ENCODE data around the gene SIRT1.

Gene SIRT1

GRCh38 chr10:67912331-67912946 lies 28.0 kb downstream of the SIRT1 start:
- no peak for TF ChIP-seq CTCF (IDR thresholded peaks at IDR 0.05; ENCODE audit: poor library complexity, severe bottlenecking)
- Histone ChIP-seq H3K36me3 (ENCODE audit: low read depth) (peaks cover 80% of the 10 kb centered on the region), H3K4me1 (ENCODE audit: insufficient read depth, poor library complexity, severe bottlenecking) (no peaks in the 10 kb centered on the region), H3K27me3 (ENCODE audit: insufficient read depth, poor library complexity, severe bottlenecking) (no peaks in the 10 kb centered on the region), H3K27ac (ENCODE audit: poor library complexity, severe bottlenecking) (no peak overlapping the region), H3K9me3 (ENCODE audit: severe bottlenecking) (no peaks in the 10 kb centered on the region), H3K4me3 (ENCODE audit: severe bottlenecking) (no peak overlapping the region)
- ATAC-seq (ENCODE audit: low read depth) (no peak), DNase-seq (ENCODE audit: low spot score) (no peak)

GRCh38 chr10:67914777-67915340 lies 30.4 kb downstream of the SIRT1 start:
- peaks cover 64% of the 10 kb centered on the region for H3K36me3 ChIP-seq (ENCODE audit: low read depth)
- TF ChIP-seq CTCF (IDR thresholded peaks at IDR 0.05; ENCODE audit: poor library complexity, severe bottlenecking) = no peak
- no peak for ATAC-seq (ENCODE audit: low read depth)
- H3K4me3 ChIP-seq (ENCODE audit: severe bottlenecking) = no peak overlapping the region
- no peaks in the 10 kb centered on the region for H3K27me3 ChIP-seq (ENCODE audit: insufficient read depth, poor library complexity, severe bottlenecking)
- H3K9me3 ChIP-seq (ENCODE audit: severe bottlenecking) = no peaks in the 10 kb centered on the region
- no peak for DNase-seq (ENCODE audit: low spot score)
- H3K4me1 ChIP-seq (ENCODE audit: insufficient read depth, poor library complexity, severe bottlenecking) = no peaks in the 10 kb centered on the region
- H3K27ac ChIP-seq (ENCODE audit: poor library complexity, severe bottlenecking) = no peak overlapping the region

DNA sequence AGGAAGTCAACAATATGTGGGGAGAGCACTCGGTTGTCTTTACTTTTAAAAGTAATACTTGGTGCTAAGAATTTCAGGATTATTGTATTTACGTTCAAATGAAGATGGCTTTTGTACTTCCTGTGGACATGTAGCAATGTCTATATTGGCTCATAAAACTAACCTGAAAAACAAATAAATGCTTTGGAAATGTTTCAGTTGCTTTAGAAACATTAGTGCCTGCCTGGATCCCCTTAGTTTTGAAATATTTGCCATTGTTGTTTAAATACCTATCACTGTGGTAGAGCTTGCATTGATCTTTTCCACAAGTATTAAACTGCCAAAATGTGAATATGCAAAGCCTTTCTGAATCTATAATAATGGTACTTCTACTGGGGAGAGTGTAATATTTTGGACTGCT lies 32.7 kb downstream of the SIRT1 start:
- DNase-seq (ENCODE audit: low spot score) (no peak), ATAC-seq (ENCODE audit: low read depth) (no peak)
- Histone ChIP-seq H3K9me3 (ENCODE audit: severe bottlenecking) (no peaks in the 10 kb centered on the region), H3K36me3 (ENCODE audit: low read depth) (peaks cover 56% of the 10 kb centered on the region), H3K27ac (ENCODE audit: poor library complexity, severe bottlenecking) (no peak overlapping the region), H3K4me3 (ENCODE audit: severe bottlenecking) (no peak overlapping the region), H3K27me3 (ENCODE audit: insufficient read depth, poor library complexity, severe bottlenecking) (no peaks in the 10 kb centered on the region), H3K4me1 (ENCODE audit: insufficient read depth, poor library complexity, severe bottlenecking) (no peaks in the 10 kb centered on the region)
- no peak for TF ChIP-seq CTCF (IDR thresholded peaks at IDR 0.05; ENCODE audit: poor library complexity, severe bottlenecking)

DNA sequence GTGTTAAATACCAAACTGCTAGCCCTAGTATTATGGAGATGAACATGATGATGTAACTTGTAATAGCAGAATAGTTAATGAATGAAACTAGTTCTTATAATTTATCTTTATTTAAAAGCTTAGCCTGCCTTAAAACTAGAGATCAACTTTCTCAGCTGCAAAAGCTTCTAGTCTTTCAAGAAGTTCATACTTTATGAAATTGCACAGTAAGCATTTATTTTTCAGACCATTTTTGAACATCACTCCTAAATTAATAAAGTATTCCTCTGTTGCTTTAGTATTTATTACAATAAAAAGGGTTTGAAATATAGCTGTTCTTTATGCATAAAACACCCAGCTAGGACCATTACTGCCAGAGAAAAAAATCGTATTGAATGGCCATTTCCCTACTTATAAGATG lies 33.2 kb downstream of the SIRT1 start:
- TF ChIP-seq CTCF (IDR thresholded peaks at IDR 0.05; ENCODE audit: poor library complexity, severe bottlenecking) = no peak
- peaks cover 57% of the 10 kb centered on the region for H3K36me3 ChIP-seq (ENCODE audit: low read depth)
- ATAC-seq (ENCODE audit: low read depth) (no peak), DNase-seq (ENCODE audit: low spot score) (no peak)
- H3K27ac ChIP-seq (ENCODE audit: poor library complexity, severe bottlenecking) = no peak overlapping the region
- no peaks in the 10 kb centered on the region for H3K27me3 ChIP-seq (ENCODE audit: insufficient read depth, poor library complexity, severe bottlenecking)
- no peaks in the 10 kb centered on the region for H3K9me3 ChIP-seq (ENCODE audit: severe bottlenecking)
- no peaks in the 10 kb centered on the region for H3K4me1 ChIP-seq (ENCODE audit: insufficient read depth, poor library complexity, severe bottlenecking)
- no peak overlapping the region for H3K4me3 ChIP-seq (ENCODE audit: severe bottlenecking)

DNA sequence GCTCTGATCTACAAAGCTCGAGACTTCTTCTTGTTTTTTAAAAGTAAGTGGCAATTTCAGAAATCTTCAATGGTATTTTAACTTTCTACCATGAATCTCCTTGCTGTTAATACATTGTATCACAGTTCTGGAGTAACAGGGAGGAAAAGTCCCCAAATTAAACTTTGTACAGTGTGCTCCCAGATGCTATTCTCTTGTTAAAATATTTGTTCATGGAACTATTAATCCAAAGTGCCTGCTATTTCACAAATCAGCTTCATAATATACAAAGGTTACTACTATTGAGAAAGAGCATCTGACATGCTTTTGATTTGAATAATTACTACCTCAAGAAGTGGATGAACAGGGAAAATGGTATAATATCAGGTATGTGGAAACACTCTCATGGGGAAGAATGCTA lies 36.6 kb downstream of the SIRT1 start:
- no peak for ATAC-seq (ENCODE audit: low read depth)
- no peaks in the 10 kb centered on the region for H3K4me1 ChIP-seq (ENCODE audit: insufficient read depth, poor library complexity, severe bottlenecking)
- DNase-seq (ENCODE audit: low spot score) = no peak
- peaks cover 59% of the 10 kb centered on the region for H3K36me3 ChIP-seq (ENCODE audit: low read depth)
- TF ChIP-seq CTCF (IDR thresholded peaks at IDR 0.05; ENCODE audit: poor library complexity, severe bottlenecking) = no peak
- H3K27ac ChIP-seq (ENCODE audit: poor library complexity, severe bottlenecking) = no peak overlapping the region
- no peak overlapping the region for H3K4me3 ChIP-seq (ENCODE audit: severe bottlenecking)
- H3K27me3 ChIP-seq (ENCODE audit: insufficient read depth, poor library complexity, severe bottlenecking) = no peaks in the 10 kb centered on the region
- H3K9me3 ChIP-seq (ENCODE audit: severe bottlenecking) = no peaks in the 10 kb centered on the region

Data from RWPE2 (cell line).